Glomerular visceral epithelial cell (primary cell): ENCODE measurements around the gene TMEM131L.
"Not testable (repeated sequence)": the region's sequence is repeated elsewhere in the genome, so short reads cannot be mapped to it uniquely, and the experiment has no call there.

Source experiments
- DNase-seq: peaks from one replicate; pipeline ENCODE4 v3.0.0-alpha.2; 2016; ENCODE audit errors: extremely low spot score

Gene TMEM131L

GRCh38 chr4:153655002-153655541 lies 188.9 kb downstream of the TMEM131L start:
- DNase-seq = no peak

GRCh38 chr4:153655928-153656327 lies 189.8 kb downstream of the TMEM131L start:
- DNase-seq = no peak

GRCh38 chr4:153661215-153661822 lies 195.2 kb downstream of the TMEM131L start:
- DNase-seq = no peak

- no peak for DNase-seq
These were observed 195.7 kb downstream of the TMEM131L start for GRCh38 chr4:153661908-153662307.

DNA sequence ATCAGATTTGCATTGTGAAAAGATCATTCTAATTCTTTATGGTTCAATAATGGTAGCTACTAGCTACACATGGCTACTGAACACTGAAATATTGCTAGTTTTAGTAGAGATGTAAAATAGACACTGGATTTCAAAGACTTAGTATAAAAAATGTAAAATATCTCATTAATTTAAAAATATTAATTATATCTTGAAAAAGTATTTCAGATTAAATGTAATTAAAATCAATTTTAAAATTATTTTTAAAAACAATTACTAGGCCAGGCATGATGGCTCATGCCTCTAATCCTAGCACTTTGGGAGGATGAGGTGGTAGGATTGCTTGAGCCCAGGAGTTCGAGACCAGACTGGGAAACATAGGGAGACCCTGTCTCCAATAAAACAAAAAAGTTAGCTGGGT lies 197.5 kb downstream of the TMEM131L start:
- DNase-seq = no peak

DNA sequence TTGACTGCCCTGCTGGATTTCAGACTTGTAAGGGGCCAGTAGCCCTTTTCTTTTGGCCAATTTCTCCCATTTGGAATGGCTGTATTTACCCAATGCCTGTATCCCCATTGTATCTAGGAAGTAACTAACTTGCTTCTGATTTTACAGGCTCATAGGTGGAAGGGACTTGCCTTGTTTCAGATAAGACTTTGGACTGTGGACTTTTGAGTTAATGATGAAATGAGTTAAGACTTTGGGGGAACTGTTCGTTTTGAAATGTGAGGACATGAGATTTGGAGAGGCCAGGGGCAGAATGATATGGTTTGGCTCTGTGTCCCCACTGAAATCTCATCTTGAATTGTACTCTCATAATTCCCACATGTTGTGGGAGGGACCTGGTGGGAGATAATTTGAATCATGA lies 200.3 kb downstream of the TMEM131L start:
- not testable (repeated sequence) for DNase-seq

DNA sequence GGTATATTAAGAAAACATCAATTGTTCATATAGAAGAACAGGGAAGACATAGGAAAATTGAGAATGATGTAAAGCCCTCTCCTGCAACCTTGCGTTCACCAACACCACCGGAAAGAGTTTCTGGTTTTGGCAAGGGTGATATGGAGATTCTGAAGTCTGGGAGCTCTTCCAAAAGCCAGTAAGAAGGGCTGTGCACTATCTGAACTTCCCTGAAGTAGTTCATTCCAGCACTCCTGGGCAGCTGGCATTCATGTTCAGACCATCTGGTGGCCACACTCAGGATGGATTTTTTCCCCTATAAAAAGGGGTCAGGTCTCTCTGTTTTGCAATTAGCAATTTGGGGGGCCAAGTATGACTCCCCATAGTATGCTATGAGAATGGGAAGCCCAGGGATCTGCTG lies 202.5 kb downstream of the TMEM131L start:
- DNase-seq = no peak

DNA sequence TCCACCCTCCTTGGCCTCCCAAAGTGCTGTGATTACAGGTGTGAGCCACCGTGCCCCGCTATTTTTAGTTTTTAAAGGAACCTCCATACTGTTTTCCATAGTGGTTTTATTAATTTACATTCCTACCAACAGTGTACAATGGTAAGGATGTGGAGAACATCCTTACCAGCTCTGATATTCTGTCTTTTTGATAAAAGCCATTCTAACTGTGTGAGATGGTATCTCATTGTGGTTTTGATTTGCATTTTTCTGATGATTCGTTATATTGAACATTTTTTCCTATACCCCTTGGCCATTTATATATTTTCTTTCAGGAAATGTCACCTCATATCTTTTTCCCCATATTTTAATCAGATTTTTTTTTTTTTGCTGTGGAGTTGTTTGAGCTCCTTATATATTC lies 203.7 kb downstream of the TMEM131L start:
- DNase-seq = no peak

GRCh38 chr4:153676486-153676885 lies 210.3 kb downstream of the TMEM131L start:
- peak; percentile 51 for DNase-seq

DNA sequence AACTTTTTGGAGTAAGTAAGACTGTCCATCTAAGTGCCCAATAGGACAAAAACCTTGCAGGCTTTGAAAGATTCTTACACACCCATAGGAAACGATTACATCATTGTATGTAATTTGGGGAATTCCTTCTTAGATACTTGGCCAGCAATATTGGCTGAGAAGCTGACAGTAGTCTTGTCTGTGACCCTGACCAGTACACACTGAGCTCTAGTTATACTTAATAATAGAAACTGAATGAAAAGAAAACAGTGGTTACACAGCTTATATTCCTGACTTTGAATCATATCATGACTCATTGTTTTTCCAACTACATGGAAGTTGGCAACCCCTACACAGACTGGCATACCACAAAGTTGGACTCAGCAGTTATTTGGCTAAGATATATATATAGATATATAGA lies 210.8 kb downstream of the TMEM131L start:
- peak; percentile 87 for DNase-seq

GRCh38 chr4:153679486-153679885 lies 213.3 kb downstream of the TMEM131L start:
- DNase-seq = no peak

DNA sequence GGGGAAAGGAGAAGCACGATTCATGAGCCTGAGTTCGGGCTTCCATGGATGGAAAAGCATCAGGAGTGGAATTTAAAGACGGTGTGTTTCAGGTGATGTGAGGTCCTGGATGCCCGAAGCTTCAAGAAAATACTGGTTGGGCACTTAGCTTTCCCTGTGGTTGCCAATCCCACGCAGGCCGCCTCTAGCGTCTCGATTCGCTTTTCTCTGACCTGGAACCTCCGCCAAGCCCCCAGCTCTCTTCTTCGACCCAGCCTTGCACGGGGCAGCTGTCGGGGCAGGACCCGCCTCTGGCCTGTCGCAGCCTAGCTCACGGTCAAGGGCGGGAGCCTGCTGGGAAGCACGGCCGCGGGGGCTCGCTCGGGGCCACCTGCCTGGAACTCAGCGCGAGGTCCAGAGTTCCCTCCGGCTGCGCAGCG lies 217.6 kb downstream of the TMEM131L start:
- DNase-seq = no peak

- peak; percentile 24 for DNase-seq
These were observed 218.2 kb downstream of the TMEM131L start, which contains the start of gene TLR2 for GRCh38 chr4:153684182-153684970. TLR2 (plus strand) TSS chr4:153684280; CDS start chr4:153702908, 18,628 bp downstream.

DNA sequence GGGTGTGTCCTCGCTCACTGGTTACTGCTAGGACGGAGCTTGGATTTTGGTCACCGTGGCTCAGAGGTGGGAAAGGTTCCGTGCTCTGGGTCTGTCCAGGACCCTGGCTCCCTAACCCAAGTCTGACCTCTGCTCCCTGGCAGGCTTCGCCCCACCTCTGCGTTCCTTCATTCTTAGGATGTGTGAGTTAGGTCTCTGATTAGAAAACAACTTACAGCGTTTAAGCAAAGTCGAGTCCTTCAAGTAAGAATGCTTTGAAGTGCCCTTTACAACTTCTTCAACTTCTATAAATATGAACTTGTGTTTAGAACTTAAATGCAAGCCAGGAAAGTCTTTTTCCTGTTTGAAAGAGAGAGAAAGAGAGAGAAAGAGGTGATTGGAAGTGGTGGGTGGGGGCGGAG lies 218.8 kb downstream of the TMEM131L start:
- no peak for DNase-seq
